RWPE1 (cell line): Measurements from ENCODE around the gene NUP210.

Experiments used
- CTCF ChIA-PET: fragments of 350-600 bp; sonication (Branson Sonifier 250); formaldehyde crosslinking; extraction: SDS; loops from one replicate; lab custom pipeline; 2021; lab: Yijun Ruan, JAX
- POLR2A ChIA-PET: fragments of 400-600 bp; formaldehyde crosslinking; extraction: SDS; loops from one replicate; lab custom pipeline; 2020; ENCODE audit warnings: antibody characterized with exemption; ENCODE audit not compliant: low non-redundant PET; lab: Yijun Ruan, JAX
- DNase-seq: peaks from one replicate; pipeline ENCODE4 v3.0.0; 2012; ENCODE audit warnings: low spot score
- H3K27ac ChIP-seq: fragments of 450-650 bp; 2 replicates; pipeline ENCODE4 v1.5.1; 2017
- TF ChIP-seq, protein P1 (sequence below): fragments of 450-650 bp; conservative IDR thresholded peaks from 2 replicates; pipeline ENCODE4 v1.5.1; 2017; ENCODE audit warnings: low read depth, mild to moderate bottlenecking

Gene NUP210

DNA sequence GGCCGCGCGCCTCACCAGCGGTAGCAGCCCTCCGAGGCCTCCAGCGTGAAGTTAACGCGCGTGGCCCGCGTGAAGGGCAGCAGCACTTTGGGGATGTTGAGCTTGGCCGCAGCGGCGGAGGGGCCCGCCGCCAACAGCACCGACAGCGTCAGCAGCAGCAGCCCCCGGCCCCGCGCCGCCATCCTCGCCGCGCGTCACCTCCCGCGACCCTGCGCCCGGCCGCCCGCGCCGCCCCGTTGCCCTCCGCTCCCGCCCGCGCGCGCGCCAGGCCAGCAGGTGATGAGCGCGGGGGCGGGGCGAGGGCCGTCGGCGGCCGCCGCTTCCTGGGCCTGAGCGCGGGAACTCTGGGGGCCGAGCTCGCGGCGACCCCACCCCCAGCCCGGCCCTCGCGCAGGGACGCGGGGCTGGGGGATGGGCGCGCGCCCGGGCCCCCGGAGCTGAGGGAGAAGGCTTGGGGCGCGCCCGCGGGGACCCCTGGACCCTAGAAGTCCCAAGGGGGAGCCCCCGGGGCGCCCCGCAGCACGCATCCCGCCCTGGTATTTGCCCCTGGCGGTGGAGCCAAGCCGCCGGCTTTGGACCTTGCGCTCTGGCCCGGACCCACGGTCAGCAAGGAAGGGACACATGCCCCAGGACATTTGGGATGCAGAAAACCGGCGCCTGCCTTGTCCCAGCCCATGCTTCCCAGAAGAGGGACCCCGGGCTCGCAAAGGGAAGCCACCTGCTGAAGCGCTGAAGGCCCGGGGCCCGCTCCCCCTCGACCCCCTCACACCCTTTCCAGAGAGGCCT is at the start of gene NUP210:
TSS of gene NUP210 (minus strand) at position 278 of the 786 bp plus-strand sequence. CDS start at position 182, 96 bp downstream.
- TF ChIP-seq, protein P1, sequence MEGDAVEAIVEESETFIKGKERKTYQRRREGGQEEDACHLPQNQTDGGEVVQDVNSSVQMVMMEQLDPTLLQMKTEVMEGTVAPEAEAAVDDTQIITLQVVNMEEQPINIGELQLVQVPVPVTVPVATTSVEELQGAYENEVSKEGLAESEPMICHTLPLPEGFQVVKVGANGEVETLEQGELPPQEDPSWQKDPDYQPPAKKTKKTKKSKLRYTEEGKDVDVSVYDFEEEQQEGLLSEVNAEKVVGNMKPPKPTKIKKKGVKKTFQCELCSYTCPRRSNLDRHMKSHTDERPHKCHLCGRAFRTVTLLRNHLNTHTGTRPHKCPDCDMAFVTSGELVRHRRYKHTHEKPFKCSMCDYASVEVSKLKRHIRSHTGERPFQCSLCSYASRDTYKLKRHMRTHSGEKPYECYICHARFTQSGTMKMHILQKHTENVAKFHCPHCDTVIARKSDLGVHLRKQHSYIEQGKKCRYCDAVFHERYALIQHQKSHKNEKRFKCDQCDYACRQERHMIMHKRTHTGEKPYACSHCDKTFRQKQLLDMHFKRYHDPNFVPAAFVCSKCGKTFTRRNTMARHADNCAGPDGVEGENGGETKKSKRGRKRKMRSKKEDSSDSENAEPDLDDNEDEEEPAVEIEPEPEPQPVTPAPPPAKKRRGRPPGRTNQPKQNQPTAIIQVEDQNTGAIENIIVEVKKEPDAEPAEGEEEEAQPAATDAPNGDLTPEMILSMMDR, result no peak
- ChIA-PET POLR2A (no interaction called here), CTCF (interaction anchor here (0.5 to 1.0 kb wide), 3 partner anchors 33 to 739 kb away, joined by 3 read pairs; no protein-coding TSS in a partner anchor)
- DNase-seq, result no peak
- no peak within 1 kb of the TSS for H3K27ac ChIP-seq

DNA sequence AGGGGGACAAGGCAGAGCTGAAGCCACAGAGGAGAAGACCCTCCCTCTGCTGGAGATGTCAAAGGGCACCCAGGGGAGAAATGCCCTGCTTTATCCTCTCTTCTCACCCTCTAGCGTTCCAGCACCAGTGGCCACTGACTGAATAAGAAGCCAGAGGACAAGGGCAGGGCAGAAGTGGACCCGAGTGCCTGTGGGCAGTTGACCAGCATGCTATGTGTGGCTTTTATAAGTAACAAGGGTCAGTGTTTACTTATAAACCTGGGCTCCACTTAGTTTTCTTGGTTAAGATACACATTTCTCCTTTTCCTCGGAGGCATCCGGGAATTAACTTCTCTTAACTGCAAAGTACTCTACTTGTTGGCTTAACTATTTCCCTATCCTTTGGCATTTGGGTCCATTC is 46.7 kb upstream of the NUP210 start:
- DNase-seq, result no peak

DNA sequence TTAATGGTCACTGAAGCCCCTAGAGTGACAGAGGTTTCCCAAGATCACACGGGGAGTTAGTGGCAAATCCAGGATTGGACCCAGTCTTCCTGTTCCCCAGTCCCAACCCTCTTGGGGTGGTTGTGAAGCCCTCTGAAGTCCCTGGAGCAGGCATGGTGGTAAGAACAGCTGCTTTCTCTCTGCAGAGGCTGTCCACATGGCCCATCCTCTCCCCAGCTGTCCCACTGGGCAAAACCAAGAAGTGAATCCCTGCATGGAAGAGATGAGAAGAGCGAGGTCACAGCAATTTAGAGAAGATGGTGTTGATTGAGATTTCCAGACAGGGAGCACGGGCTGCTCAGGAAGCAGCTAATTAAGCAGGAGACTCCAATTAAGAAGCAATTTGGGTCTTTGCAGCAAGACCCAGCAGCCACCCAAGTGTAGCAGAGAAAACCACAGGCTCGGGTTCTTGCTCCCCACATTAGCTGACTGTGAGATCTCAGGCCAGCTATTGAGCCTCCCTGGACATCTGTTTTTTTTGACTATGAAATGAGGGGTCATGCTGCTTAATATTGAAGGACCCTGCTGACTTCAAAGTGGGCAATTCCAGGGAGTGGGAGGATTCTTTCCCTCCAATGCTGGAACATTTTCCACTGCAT is 45.2 kb upstream of the NUP210 start:
- POLR2A ChIA-PET, result no interaction called here
- CTCF ChIA-PET, result no interaction called here
- TF ChIP-seq, protein P1, result no peak
- no peak overlapping the region for H3K27ac ChIP-seq
- no peak for DNase-seq

More for the DNA sequence above, 46.7 kb upstream of the NUP210 start:
- POLR2A ChIA-PET, result no interaction called here
- CTCF ChIA-PET, result no interaction called here
- TF ChIP-seq, protein P1, result no peak
- no peak overlapping the region for H3K27ac ChIP-seq

DNA sequence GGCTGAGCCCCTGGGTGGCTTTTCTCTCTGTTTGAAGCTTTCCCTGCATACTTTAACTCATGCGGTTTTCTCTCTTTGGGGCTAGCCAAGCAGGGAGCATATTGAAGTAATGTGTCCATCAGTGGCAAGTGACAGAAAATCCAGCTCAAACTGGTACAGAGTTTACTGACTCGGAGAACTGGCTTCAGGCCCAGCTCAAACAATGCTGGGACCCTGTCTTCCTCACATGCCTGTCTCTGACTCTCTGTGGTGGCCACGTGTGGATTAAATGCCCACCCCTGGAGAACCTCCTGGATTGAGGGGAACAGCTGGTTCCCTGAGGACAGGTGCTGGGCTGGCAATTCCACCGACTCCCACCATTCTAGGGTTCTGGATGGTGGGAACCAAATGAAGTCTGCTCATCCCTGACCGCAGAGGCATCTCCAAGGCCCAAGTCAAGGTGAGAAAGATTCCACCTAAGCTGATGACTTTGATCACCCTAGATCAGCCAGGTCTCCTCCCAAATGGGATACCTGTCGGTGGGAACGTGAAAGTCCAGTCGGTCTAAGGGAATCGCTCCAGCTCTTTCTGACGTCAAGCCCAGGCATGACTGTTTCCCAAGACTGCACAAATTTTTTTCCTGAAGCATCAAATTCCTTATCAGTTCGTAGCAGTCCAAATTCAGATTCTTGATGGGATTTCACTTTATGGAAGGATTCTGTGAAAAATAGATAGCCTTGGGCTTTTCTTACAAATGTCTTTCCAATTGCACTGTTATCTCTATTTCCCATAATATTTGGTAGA is 43.7 kb upstream of the NUP210 start:
- TF ChIP-seq, protein P1, result no peak
- POLR2A ChIA-PET, result no interaction called here
- DNase-seq, result no peak
- no peak overlapping the region for H3K27ac ChIP-seq
- CTCF ChIA-PET, result interaction anchor here (0.5 kb wide), 1 partner anchor 367 kb away, joined by 4 read pairs; no protein-coding TSS in a partner anchor

DNA sequence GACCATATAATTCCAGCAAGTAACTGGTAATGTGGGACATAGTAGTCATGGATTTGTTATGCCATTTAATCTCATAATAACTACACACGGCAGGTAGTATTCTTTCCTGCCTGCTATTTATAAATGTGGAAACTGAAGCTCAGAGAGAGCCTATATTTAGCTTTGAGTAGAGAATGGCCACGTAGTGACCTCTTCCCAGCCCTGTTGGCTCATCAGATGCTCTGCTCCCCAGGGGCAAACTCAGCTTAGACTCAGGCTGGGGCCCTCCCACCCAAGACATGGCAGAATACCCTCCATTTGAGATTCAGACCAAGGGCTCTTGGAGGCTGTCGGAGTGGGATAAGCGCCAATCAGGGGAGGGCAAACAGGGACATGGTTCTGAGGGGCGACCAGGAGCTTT is 42.7 kb upstream of the NUP210 start:
- no peak for DNase-seq
- ChIA-PET CTCF (no interaction called here), POLR2A (no interaction called here)
- H3K27ac ChIP-seq, result no peak overlapping the region
- TF ChIP-seq, protein P1, result no peak

DNA sequence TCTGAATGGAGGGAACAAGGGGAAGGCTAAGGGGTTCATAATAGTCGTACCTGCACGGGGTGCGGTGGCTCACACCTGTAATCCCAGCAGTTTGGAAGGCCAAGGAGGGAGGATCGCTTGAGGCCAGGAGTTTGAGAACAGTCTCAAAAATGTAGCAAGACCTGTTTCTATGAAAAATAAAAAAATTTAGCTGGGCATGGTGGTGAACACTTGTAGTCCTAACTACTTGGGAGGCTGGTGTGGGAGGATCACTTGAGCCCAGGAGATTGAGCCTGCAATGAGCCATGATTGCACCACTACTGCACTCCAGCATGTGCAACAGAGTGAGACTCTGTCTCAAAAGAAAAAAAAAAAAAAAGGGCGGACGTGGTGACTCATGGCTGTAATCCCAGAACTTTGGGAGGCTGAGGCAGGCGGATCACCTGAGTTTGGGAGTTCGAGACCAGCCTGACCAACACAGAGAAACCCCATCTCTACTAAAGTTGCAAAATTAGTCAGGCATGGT is 42.1 kb upstream of the NUP210 start:
- no peak overlapping the region for H3K27ac ChIP-seq
- ChIA-PET CTCF (no interaction called here), POLR2A (no interaction called here)
- no peak for DNase-seq
- TF ChIP-seq, protein P1, result no peak
